CMK (cell line): Measurements from ENCODE around the gene HSFX1.

Source experiments
- DNase-seq: peaks from one replicate; pipeline ENCODE4 v3.0.0-alpha.2; 2010; ENCODE audit warnings: low read depth

Gene HSFX1

GRCh38 chrX:149804102-149804501 is 30.2 kb downstream of the HSFX1 start:
- DNase-seq: no peak

- no peak for DNase-seq
These were observed 34.0 kb downstream of the HSFX1 start for GRCh38 chrX:149807747-149808458.

GRCh38 chrX:149818652-149819051 is 44.8 kb downstream of the HSFX1 start:
- DNase-seq: no peak

- DNase-seq: no peak
These were observed 45.5 kb downstream of the HSFX1 start for GRCh38 chrX:149819371-149819770.

- DNase-seq: no peak
These were observed 51.6 kb downstream of the HSFX1 start for GRCh38 chrX:149825424-149825823.
